Naive B cell (primary cell): ENCODE data around the gene WDFY3. TPM values are rescaled to one million over a fixed set of nuclear protein-coding genes. Genes with fewer than 3 reads are reported as not detected.

Source experiments
- ATAC-seq, 2 donors: fragments of 150-1000 bp; cut with Tn5 transposase; 2 replicates each; pipeline ENCODE4 v1.10.0; 2021; ENCODE audit warnings: low read depth in 2 of 2, mild to moderate bottlenecking in 2 of 2, moderate library complexity in 2 of 2
- DNase-seq: peaks from one replicate; pipeline ENCODE4 v3.0.0; 2022
- H3K27ac Mint-ChIP-seq, 6 donors: one replicate each; pipeline ENCODE4 v1.8.0; 2020 to 2022; ENCODE audit warnings: mild to moderate bottlenecking in 6 of 6, mixed read lengths in 6 of 6, moderate library complexity in 5 of 6, inconsistent platforms in 2 of 6
- H3K27me3 Mint-ChIP-seq, 3 donors: one replicate each; pipeline ENCODE4 v1.8.0; 2021 to 2022; ENCODE audit warnings: mixed read lengths in 3 of 3, mild to moderate bottlenecking in 1 of 3
- H3K36me3 Mint-ChIP-seq, 2 donors: one replicate each; pipeline ENCODE4 v1.8.0; 2020 to 2022; ENCODE audit warnings: mixed read lengths in 2 of 2, inconsistent platforms in 1 of 2, mild to moderate bottlenecking in 1 of 2
- H3K4me1 Mint-ChIP-seq, 3 donors: one replicate each; pipeline ENCODE4 v1.8.0; 2020 to 2022; ENCODE audit warnings: mixed read lengths in 3 of 3, inconsistent platforms in 1 of 3, mild to moderate bottlenecking in 1 of 3, moderate library complexity in 1 of 3
- H3K4me3 Mint-ChIP-seq, 8 donors: one replicate each; pipeline ENCODE4 v1.8.0; 2020 to 2022; ENCODE audit warnings: mild to moderate bottlenecking in 8 of 8, mixed read lengths in 8 of 8, moderate library complexity in 8 of 8, inconsistent platforms in 2 of 8
- H3K9me3 Mint-ChIP-seq, 7 donors: one replicate each; pipeline ENCODE4 v1.8.0; 2020 to 2022; ENCODE audit warnings: mixed read lengths in 7 of 7, mild to moderate bottlenecking in 5 of 7, inconsistent platforms in 2 of 7, moderate library complexity in 1 of 7
- polyA plus RNA-seq, 6 donors: library from polyadenylated mRNA; unstranded; fragments of 300-500 nt; fragmentation: Illumina TruSeq; gene quantifications; one replicate each; pipeline ENCODE4 v1.2.3, GENCODE V29; 2021; ENCODE audit warnings: low read depth in 6 of 6

WDFY3 gene
- polyA plus RNA-seq, 6 donors from 2014 or later, result 0.19 TPM; not detected in 5

- H3K36me3 Mint-ChIP-seq, result peaks cover 0 to 10% of the 10 kb centered on the region in 2 donors
- peak in 1 of 2 donors; percentile 11 for ATAC-seq
- peaks cover 13 to 19% (median 15%) of the 10 kb centered on the region in 3 donors for H3K4me1 Mint-ChIP-seq
- no peak for DNase-seq
- H3K9me3 Mint-ChIP-seq, result peaks cover 0 to 7% (median 0%) of the 10 kb centered on the region in 7 donors
- peaks cover 48 to 56% (median 49%) of the 10 kb centered on the region in 3 donors for H3K27me3 Mint-ChIP-seq
- H3K27ac Mint-ChIP-seq, result no peak overlapping the region
- H3K4me3 Mint-ChIP-seq, result peak overlapping the region; percentile 54 to 84 (median 73)
Measured at GRCh38 chr4:84965553-84966381, 723 bp downstream of the WDFY3 start.

- H3K4me3 Mint-ChIP-seq, result peak overlapping the region; percentile 54 to 78 (median 72)
- no peak overlapping the region for H3K27ac Mint-ChIP-seq
- peaks cover 0 to 7% (median 0%) of the 10 kb centered on the region in 7 donors for H3K9me3 Mint-ChIP-seq
- DNase-seq (no peak), ATAC-seq (no peak)
- peaks cover 0 to 10% of the 10 kb centered on the region in 2 donors for H3K36me3 Mint-ChIP-seq
- peaks cover 13 to 19% (median 15%) of the 10 kb centered on the region in 3 donors for H3K4me1 Mint-ChIP-seq
- H3K27me3 Mint-ChIP-seq, result peaks cover 48 to 56% (median 53%) of the 10 kb centered on the region in 3 donors
Measured at GRCh38 chr4:84964995-84965552, 1.4 kb downstream of the WDFY3 start.

- Mint-ChIP-seq H3K9me3 (peaks cover 0 to 7% (median 0%) of the 10 kb centered on the region in 7 donors), H3K4me1 (peaks cover 9 to 15% (median 13%) of the 10 kb centered on the region in 3 donors), H3K4me3 (no peak overlapping the region), H3K36me3 (peaks cover 0 to 10% of the 10 kb centered on the region in 2 donors), H3K27me3 (peaks cover 38 to 46% (median 42%) of the 10 kb centered on the region in 3 donors), H3K27ac (no peak overlapping the region)
- DNase-seq (no peak), ATAC-seq (no peak)
Measured at GRCh38 chr4:84962102-84962501, 4.4 kb downstream of the WDFY3 start.

- peaks cover 11 to 22% (median 16%) of the 10 kb centered on the region in 3 donors for H3K27me3 Mint-ChIP-seq
- H3K36me3 Mint-ChIP-seq, result no peaks in the 10 kb centered on the region
- DNase-seq (no peak), ATAC-seq (no peak)
- no peak overlapping the region for H3K4me3 Mint-ChIP-seq
- H3K27ac Mint-ChIP-seq, result no peak overlapping the region
- peaks cover 0 to 7% (median 0%) of the 10 kb centered on the region in 7 donors for H3K9me3 Mint-ChIP-seq
- no peaks in the 10 kb centered on the region for H3K4me1 Mint-ChIP-seq
Measured at GRCh38 chr4:84958434-84958833, 8.1 kb downstream of the WDFY3 start.

- Mint-ChIP-seq H3K4me3 (no peak overlapping the region), H3K27me3 (peaks cover 7 to 15% (median 9%) of the 10 kb centered on the region in 3 donors), H3K4me1 (no peaks in the 10 kb centered on the region), H3K9me3 (peaks cover 0 to 7% (median 0%) of the 10 kb centered on the region in 7 donors), H3K27ac (no peak overlapping the region), H3K36me3 (no peaks in the 10 kb centered on the region)
- no peak for ATAC-seq
- DNase-seq, result no peak
Measured at GRCh38 chr4:84957514-84958420, 8.7 kb downstream of the WDFY3 start.

GRCh38 chr4:84956014-84956413 is 10.5 kb downstream of the WDFY3 start:
- DNase-seq, result no peak
- H3K27me3 Mint-ChIP-seq, result peaks cover 0 to 7% (median 3%) of the 10 kb centered on the region in 3 donors
- H3K4me3 Mint-ChIP-seq, result no peak overlapping the region
- no peaks in the 10 kb centered on the region for H3K36me3 Mint-ChIP-seq
- H3K27ac Mint-ChIP-seq, result no peak overlapping the region
- ATAC-seq, result no peak
- no peaks in the 10 kb centered on the region for H3K4me1 Mint-ChIP-seq
- H3K9me3 Mint-ChIP-seq, result no peaks in the 10 kb centered on the region

GRCh38 chr4:84954982-84955567 is 11.4 kb downstream of the WDFY3 start:
- Mint-ChIP-seq H3K36me3 (no peaks in the 10 kb centered on the region), H3K4me3 (no peak overlapping the region), H3K4me1 (no peaks in the 10 kb centered on the region), H3K27me3 (peaks cover 0 to 3% (median 3%) of the 10 kb centered on the region in 3 donors), H3K27ac (no peak overlapping the region), H3K9me3 (no peaks in the 10 kb centered on the region)
- no peak for ATAC-seq
- DNase-seq, result no peak

GRCh38 chr4:84952776-84953175 is 13.7 kb downstream of the WDFY3 start:
- ATAC-seq (no peak), DNase-seq (no peak)
- Mint-ChIP-seq H3K27ac (no peak overlapping the region), H3K4me3 (no peak overlapping the region), H3K9me3 (peaks cover 0 to 3% (median 0%) of the 10 kb centered on the region in 7 donors), H3K27me3 (peaks cover 0 to 7% (median 0%) of the 10 kb centered on the region in 3 donors), H3K4me1 (no peaks in the 10 kb centered on the region), H3K36me3 (no peaks in the 10 kb centered on the region)

- no peak for DNase-seq
- Mint-ChIP-seq H3K9me3 (peaks cover 0 to 3% (median 0%) of the 10 kb centered on the region in 7 donors), H3K27me3 (peaks cover 0 to 7% (median 0%) of the 10 kb centered on the region in 3 donors), H3K27ac (no peak overlapping the region), H3K36me3 (no peaks in the 10 kb centered on the region), H3K4me3 (no peak overlapping the region), H3K4me1 (no peaks in the 10 kb centered on the region)
- ATAC-seq, result no peak
Measured at GRCh38 chr4:84952004-84952403, 14.5 kb downstream of the WDFY3 start.

GRCh38 chr4:84948056-84948455 is 18.4 kb downstream of the WDFY3 start:
- peaks cover 0 to under 1% of the 10 kb centered on the region in 2 donors for H3K36me3 Mint-ChIP-seq
- ATAC-seq, result no peak

GRCh38 chr4:84944947-84945346 is 21.5 kb downstream of the WDFY3 start:
- Mint-ChIP-seq H3K27me3 (peaks cover 0 to 11% (median 0%) of the 10 kb centered on the region in 3 donors), H3K27ac (no peak overlapping the region), H3K4me1 (no peaks in the 10 kb centered on the region), H3K36me3 (peaks cover 0 to 11% of the 10 kb centered on the region in 2 donors), H3K4me3 (no peak overlapping the region), H3K9me3 (peaks cover 0 to 29% (median 15%) of the 10 kb centered on the region in 7 donors)
- DNase-seq, result no peak
- no peak for ATAC-seq

More at GRCh38 chr4:84948056-84948455, 18.4 kb downstream of the WDFY3 start:
- H3K27me3 Mint-ChIP-seq, result peaks cover 0 to 14% (median 0%) of the 10 kb centered on the region in 3 donors
- H3K4me1 Mint-ChIP-seq, result no peaks in the 10 kb centered on the region
- peaks cover 0 to 4% (median under 1%) of the 10 kb centered on the region in 7 donors for H3K9me3 Mint-ChIP-seq
- H3K4me3 Mint-ChIP-seq, result no peak overlapping the region
- H3K27ac Mint-ChIP-seq, result no peak overlapping the region
- no peak for DNase-seq

- peaks cover 2 to 38% (median 18%) of the 10 kb centered on the region in 7 donors for H3K9me3 Mint-ChIP-seq
- H3K36me3 Mint-ChIP-seq, result peaks cover 0 to 12% of the 10 kb centered on the region in 2 donors
- no peaks in the 10 kb centered on the region for H3K4me1 Mint-ChIP-seq
- H3K4me3 Mint-ChIP-seq, result no peak overlapping the region
- H3K27me3 Mint-ChIP-seq, result peaks cover 0 to 13% (median 7%) of the 10 kb centered on the region in 3 donors
- no peak for ATAC-seq
- H3K27ac Mint-ChIP-seq, result no peak overlapping the region
- no peak for DNase-seq
Measured at GRCh38 chr4:84940960-84941359, 25.5 kb downstream of the WDFY3 start.
